NCI-H2227 (cell line): ENCODE measurements around the gene LPCAT3.

Source experiments
- DNase-seq: peaks from one replicate; lab custom pipeline; 2025; ENCODE audit not compliant: unreplicated experiment; lab: John Stamatoyannopoulos, UW

The LPCAT3 gene

DNA sequence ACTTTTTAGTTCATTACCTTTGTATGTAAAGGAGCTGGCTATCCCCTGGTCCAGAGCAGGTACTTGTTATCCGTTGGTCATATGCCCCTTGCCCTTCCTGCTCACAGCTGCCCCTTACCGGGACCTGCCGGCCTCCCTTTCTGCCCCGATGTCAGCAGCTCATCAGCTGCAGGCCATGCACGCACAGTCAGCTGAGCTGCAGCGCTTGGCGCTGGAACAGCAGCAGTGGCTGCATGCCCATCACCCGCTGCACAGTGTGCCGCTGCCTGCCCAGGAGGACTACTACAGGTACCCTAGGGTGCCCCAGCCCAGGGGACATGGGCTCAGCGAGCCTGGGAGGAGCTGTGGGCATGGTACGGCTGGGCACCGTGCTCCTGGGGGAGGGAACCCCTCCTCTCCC is 77.0 kb downstream of the LPCAT3 start:
- DNase-seq, result no peak

DNA sequence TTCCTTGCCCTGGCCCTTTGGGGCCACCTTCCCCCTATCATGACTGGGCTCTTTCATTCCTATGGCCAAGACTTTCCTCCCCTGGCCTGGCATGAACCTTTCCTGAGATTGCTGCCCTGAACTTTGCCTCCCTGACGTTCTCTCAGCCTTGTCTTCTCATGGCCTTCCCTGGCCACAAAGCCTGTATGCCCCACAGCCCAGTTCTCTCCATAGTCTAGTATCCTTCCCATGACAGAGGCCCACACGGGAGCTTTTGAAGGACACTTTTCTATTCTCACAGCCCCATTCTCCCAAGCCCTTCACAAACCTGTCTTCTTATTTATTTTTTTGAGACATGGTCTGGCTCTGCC is 79.1 kb downstream of the LPCAT3 start:
- DNase-seq, result no peak

DNA sequence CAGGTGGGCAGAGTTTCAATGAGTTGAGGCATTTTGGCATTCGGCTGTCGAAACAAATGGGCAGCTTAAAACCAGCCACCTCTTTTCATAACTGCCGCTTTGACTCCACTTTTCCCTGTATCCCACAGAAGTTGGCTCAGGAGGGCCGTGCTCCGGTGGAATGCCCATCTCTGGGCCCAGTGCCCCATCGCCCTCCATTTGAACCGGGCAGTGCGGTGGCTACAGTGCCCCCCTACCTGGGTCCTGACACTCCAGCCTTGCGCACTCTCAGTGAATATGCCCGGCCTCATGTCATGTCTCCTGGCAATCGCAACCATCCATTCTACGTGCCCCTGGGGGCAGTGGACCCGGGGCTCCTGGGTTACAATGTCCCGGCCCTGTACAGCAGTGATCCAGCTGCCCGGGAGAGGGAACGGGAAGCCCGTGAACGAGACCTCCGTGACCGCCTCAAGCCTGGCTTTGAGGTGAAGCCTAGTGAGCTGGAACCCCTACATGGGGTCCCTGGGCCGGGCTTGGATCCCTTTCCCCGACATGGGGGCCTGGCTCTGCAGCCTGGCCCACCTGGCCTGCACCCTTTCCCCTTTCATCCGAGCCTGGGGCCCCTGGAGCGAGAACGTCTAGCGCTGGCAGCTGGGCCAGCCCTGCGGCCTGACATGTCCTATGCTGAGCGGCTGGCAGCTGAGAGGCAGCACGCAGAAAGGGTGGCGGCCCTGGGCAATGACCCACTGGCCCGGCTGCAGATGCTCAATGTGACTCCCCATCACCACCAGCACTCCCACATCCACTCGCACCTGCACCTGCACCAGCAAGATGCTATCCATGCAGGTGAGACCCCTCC is 79.7 kb downstream of the LPCAT3 start:
- no peak for DNase-seq

DNA sequence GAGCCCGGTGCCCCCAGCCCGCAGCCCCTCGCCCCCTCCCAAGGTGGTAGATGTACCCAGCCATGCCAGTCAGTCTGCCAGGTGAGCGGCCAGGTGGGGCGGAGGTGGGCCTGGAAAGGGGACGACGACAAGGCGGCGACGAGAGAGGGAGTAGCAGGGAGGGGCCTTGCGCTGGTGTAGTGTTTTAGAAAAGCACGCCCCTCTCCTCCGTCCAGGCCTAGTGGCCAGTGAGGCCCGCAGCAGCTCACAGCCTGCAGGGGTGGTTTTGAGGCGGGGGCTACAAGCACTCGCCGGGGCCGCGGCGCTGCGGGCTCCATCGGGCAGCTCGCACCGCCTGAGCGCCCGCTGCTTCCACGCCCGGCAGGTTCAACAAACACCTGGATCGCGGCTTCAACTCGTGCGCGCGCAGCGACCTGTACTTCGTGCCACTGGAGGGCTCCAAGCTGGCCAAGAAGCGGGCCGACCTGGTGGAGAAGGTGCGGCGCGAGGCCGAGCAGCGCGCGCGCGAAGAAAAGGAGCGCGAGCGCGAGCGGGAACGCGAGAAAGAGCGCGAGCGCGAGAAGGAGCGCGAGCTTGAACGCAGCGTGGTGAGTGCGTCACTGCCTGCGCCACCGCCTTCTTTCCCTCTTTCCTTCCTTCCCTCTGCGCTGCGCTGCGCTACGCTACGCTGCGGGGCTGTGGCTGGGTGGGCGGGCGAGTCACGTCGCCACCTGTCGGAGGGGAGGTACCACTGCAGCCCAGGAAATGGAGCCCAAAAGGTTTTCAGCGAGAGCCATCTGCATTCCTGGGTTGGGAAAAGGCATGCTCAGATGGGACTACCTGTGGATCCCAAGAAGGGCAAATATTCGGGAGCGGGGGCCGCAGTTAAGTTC is 80.6 kb downstream of the LPCAT3 start:
- peak; percentile 95 for DNase-seq

DNA sequence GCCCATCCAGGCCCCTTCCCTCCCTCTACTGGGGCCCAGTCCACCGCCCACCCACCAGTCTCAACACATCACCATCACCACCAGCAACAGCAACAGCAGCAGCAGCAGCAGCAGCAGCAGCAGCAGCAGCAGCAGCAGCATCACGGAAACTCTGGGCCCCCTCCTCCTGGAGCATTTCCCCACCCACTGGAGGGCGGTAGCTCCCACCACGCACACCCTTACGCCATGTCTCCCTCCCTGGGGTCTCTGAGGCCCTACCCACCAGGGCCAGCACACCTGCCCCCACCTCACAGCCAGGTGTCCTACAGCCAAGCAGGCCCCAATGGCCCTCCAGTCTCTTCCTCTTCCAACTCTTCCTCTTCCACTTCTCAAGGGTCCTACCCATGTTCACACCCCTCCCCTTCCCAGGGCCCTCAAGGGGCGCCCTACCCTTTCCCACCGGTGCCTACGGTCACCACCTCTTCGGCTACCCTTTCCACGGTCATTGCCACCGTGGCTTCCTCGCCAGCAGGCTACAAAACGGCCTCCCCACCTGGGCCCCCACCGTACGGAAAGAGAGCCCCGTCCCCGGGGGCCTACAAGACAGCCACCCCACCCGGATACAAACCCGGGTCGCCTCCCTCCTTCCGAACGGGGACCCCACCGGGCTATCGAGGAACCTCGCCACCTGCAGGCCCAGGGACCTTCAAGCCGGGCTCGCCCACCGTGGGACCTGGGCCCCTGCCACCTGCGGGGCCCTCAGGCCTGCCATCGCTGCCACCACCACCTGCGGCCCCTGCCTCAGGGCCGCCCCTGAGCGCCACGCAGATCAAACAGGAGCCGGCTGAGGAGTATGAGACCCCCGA is 81.4 kb downstream of the LPCAT3 start:
- DNase-seq, result peak; percentile 33

DNA sequence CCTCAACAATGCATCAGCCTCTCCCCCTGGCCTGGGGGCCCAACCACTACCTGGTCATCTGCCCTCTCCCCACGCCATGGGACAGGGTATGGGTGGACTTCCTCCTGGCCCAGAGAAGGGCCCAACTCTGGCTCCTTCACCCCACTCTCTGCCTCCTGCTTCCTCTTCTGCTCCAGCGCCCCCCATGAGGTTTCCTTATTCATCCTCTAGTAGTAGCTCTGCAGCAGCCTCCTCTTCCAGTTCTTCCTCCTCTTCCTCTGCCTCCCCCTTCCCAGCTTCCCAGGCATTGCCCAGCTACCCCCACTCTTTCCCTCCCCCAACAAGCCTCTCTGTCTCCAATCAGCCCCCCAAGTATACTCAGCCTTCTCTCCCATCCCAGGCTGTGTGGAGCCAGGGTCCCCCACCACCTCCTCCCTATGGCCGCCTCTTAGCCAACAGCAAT is 82.1 kb downstream of the LPCAT3 start:
- no peak for DNase-seq

DNA sequence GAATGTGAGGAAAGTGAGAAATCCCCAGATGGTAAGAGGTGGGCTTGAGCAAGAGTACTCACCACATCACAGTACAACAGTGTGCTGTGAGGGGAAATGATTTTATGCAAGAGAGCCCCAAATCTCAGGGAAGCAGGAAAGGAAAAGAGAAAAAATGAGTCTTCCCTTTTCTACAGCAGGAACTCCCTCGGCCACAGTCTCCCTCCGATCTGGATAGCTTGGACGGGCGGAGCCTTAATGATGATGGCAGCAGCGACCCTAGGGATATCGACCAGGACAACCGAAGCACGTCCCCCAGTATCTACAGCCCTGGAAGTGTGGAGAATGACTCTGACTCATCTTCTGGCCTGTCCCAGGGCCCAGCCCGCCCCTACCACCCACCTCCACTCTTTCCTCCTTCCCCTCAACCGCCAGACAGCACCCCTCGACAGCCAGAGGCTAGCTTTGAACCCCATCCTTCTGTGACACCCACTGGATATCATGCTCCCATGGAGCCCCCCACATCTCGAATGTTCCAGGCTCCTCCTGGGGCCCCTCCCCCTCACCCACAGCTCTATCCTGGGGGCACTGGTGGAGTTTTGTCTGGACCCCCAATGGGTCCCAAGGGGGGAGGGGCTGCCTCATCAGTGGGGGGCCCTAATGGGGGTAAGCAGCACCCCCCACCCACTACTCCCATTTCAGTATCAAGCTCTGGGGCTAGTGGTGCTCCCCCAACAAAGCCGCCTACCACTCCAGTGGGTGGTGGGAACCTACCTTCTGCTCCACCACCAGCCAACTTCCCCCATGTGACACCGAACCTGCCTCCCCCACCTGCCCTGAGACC is 82.7 kb downstream of the LPCAT3 start:
- DNase-seq, result no peak

DNA sequence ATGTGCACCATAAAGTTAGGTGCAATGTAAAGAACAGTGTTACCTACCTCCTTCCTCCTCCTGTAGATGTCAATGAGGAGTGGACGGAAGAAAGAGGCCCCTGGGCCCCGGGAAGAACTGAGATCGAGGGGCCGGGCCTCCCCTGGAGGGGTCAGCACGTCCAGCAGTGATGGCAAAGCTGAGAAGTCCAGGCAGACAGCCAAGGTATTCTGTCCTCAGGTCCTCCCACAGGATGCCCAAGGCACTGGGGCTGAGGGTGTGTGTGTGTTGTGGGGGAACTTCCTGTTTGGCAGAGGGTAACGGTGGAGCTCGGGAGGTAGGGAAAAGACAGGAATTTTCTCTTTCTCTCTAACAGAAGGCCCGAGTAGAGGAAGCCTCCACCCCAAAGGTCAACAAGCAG is 84.2 kb downstream of the LPCAT3 start:
- no peak for DNase-seq

DNA sequence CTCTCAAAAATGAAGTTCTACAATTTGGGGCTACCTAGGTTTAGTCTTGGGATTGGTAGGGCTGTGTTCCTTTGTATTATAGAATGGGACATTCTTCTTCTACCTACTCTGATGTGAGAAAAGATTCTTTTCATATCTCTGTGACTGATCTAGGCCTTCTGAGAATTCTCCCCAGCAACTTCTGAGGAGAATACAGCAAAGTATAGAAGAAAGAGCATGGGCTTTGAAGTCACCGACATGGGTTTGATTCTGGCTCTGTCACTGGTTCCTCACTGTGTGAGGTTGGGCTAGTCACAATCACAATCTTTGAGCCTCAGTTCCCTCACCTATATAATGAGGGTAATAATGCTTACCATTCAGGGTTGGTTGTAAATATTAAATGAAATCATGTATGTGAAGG is 85.5 kb downstream of the LPCAT3 start:
- DNase-seq, result no peak

DNA sequence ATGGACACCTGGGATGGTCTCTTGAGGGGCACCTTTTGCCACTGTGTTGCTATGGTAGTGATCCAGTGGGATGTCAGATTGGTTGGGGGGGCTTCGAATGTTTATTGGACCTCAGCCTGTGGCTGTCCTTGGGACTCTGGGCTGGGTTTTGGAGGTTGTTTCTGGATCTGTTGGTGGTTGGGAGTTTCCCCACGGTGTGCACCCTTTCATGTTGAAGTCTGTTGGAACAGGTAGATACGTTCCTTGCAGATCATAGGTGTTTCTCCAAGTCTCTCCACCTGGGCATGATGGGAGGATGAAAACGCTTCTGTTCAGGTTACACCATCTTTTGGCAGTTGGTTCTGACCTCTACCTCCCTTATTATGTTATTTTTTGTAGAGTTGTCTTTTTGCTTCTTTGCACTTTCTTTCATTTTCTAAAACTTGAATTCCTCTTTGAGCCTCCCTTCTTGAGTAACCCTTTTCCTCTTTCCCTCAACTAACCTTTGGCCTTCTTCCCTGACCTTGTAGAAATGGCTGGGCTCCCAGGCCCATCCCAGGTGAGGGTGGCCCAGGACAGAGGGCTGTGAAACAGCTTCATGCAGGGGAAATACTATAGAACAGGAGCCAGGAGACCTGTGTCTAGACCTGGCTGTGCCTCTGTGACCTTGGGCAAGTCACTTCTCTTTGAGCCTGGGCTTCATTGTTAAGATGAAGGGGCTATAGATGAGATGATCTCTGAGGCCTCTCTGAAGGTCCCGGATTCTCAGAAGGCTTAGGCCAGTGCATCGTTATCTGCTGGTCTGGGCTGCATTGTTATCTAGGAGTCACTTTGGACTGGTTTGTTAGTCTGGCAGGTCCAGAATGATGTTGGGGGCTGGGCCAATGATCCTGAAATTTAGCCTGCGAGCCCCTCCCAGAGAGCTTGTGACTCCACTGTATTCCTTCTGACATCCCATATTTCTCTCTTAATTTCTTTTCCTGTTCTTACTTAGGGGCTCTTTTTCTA is 88.5 kb downstream of the LPCAT3 start:
- no peak for DNase-seq

DNA sequence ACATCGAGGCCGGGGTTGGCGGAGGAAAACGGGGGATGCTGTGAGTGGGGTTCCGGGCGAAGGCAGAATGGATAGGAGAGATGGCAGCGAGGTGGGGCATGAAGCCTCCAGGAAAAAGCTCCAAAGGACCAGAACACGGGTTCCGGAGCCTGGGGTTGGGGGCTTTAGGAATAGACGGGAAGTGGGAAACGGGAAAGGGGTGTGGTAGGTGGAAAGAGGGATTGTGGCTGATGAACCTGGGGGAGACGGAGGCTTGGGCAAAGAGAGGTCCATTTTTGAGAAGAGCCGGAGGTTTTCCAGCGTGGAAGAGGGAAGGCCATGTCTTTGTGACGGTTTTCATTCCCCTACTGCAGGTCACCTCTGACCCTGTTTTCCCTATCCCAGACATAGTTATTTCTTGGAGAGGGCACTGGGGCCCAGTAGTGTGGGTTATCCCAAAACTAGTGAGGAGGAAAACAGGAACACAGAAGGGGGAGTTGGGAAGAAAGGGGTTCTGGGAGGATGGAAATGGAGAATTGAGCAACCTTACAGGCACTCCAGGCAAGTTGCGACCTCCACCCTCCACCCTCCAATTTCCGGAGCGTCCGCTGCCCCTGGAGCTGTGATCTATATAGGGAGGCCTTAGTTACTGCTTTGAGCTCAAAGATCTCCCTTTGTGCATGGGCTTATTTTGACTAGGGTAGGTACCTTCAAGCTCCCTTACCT is 89.4 kb downstream of the LPCAT3 start:
- no peak for DNase-seq

DNA sequence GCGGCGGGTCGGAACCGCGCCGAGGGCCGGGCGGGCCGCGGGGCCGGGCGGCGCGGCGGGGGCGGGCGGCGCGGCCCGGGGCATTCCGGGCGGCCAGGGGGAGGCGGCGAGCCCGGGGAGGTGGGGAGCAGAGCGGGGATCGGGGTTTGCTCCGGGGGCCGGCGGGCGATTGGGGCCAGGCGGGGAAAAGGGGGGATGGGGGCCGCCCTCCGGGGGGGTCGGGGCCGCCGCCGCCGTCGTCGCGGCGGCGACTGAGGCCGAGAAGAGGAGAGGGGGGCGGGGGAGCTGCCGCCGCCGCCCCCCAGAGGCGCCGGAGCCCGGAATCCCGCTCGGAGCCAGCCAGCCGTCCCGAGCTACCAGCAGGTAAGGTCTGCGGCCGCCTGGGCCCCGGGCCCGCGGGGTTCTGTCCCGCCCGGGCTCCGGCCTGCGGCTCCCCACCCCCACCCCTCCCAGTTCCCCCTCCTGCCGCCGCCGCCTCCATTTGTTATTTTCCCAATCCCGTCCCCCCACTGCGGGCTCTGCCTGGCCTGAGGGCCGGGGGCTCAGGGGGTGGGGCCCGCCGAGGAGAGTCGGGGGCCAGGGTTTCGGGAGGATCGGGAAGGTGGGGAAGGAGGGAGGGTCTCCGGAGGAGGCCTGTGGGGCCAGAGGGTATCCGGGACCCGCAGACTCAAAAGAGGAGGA is 90.1 kb downstream of the LPCAT3 start:
- no peak for DNase-seq

DNA sequence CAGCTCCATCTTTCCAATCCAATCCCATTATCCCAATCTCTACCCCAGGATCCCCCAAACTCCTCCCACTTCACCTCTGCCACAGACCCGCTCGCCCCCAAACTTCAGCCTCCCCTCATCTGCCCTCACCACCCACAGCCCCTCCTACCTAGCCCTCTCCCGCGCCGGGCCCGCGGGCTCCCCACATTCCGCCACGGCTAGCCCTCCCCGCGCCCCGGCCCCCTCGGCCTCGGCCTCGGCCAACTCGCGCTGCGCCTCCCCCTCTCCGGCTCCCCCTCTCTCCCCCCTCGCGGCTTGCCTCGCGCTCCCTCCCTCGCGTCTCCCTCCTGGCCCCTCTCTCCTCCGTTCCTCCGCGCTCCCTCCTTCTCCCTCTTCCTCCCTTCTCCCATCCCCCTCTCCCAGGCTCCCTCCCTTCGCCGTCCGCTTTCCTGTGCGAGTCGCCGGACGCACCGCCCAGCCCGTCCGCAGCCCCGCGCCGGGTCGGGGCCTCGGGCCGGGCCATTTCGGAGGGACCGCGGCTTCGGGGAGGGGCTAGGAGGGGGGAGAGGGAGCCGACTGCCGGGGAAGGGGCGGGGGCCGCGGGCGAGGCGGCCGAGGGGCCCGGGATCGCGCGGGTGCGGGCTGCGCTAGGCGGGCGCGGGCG is 90.8 kb downstream of the LPCAT3 start, which contains the start of gene ATN1:
Gene ATN1, plus strand, starts transcription at position 581 of the 643 bp plus-strand sequence. CDS start 6,043 bp downstream, outside the sequence.
- peak; percentile 74 for DNase-seq
